Right ventricle myocardium superior (tissue), 1 donor: ENCODE results near the gene COL24A1. TPM values are rescaled to one million over a fixed set of nuclear protein-coding genes. Genes with fewer than 3 reads are reported as not detected.
"Not testable (repeated sequence)": the region's sequence is repeated elsewhere in the genome, so short reads cannot be mapped to it uniquely, and the experiment has no call there.

Source experiments
- ATAC-seq: fragments of 200-7000 bp; cut with Tn5 transposase; one replicate; pipeline ENCODE4 v1.9.1; 2020; ENCODE audit warnings: mild to moderate bottlenecking; ENCODE audit not compliant: poor library complexity
- DNase-seq: peaks from one replicate; pipeline ENCODE4 v3.0.0-alpha.2; 2020
- intact Hi-C: fragments of 100-400 bp; cut with DNase I; formaldehyde crosslinking; loops from one replicate; pipeline ENCODE4 v1.11.2; 2022
- total RNA-seq: library from RNA; stranded (reverse); fragmentation: NEBNext Ultra II Directional; extraction: Animal tissue kit (Norgen Biotek cat#: 25700); gene quantifications from one replicate; pipeline ENCODE4 v1.2.1, GENCODE V29; 2021
- donor health status: DM: no; HTN: yes; CAD: no; lungs with severe emphysema.

COL24A1 gene
- total RNA-seq, 1 donor from 2014 or later = 1.9 TPM

GRCh38 chr1:85799737-85800136, 356.8 kb downstream of the COL24A1 start:
- intact Hi-C loops = no loop called here
- DNase-seq (no peak), ATAC-seq (no peak)

- no peak for DNase-seq
- intact Hi-C loops = no loop called here
- no peak for ATAC-seq
These were observed 358.2 kb downstream of the COL24A1 start for GRCh38 chr1:85798419-85798818.

DNA sequence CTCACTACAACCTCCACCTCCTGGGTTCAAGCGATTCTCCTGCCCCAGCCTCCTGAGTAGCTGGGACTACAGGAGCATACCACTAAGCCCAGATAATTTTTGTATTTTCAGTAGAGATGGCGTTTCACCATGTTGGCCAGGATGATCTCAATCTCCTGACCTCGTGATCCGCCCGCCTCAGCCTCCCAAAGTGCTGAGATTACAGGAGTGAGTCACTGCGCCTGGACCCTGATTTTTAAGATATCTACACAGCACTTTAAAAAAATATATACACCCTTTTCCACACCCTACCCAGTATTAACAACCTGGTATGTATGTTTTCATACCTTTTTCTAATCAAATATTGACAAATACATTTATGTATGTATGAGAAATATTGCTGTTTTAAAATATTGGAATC, 379.6 kb downstream of the COL24A1 start:
- intact Hi-C loops, ATAC-seq, DNase-seq: not testable (repeated sequence)

GRCh38 chr1:85762804-85763203, 393.8 kb downstream of the COL24A1 start:
- ATAC-seq = no peak

GRCh38 chr1:85756864-85757263, 399.7 kb downstream of the COL24A1 start:
- intact Hi-C loops = no loop called here
- DNase-seq (no peak), ATAC-seq (no peak)

More at GRCh38 chr1:85762804-85763203, 393.8 kb downstream of the COL24A1 start:
- intact Hi-C loops = no loop called here
- no peak for DNase-seq

- ATAC-seq = no peak
- intact Hi-C loops = no loop called here
These were observed 408.5 kb downstream of the COL24A1 start for GRCh38 chr1:85748120-85748519.

GRCh38 chr1:85746777-85747176, 409.8 kb downstream of the COL24A1 start:
- DNase-seq = no peak
- intact Hi-C loops = no loop called here
- ATAC-seq = no peak

More at GRCh38 chr1:85748120-85748519, 408.5 kb downstream of the COL24A1 start:
- DNase-seq = no peak

- ATAC-seq = no peak
- intact Hi-C loops = no loop called here
- DNase-seq = no peak
These were observed 412.8 kb downstream of the COL24A1 start for GRCh38 chr1:85743814-85744213.

- no peak for DNase-seq
- no peak for ATAC-seq
- intact Hi-C loops = no loop called here
These were observed 421.6 kb downstream of the COL24A1 start for GRCh38 chr1:85734931-85735330.

GRCh38 chr1:85718678-85719340, 437.8 kb downstream of the COL24A1 start:
- intact Hi-C loops = no loop called here
- ATAC-seq = no peak
- DNase-seq = no peak

DNA sequence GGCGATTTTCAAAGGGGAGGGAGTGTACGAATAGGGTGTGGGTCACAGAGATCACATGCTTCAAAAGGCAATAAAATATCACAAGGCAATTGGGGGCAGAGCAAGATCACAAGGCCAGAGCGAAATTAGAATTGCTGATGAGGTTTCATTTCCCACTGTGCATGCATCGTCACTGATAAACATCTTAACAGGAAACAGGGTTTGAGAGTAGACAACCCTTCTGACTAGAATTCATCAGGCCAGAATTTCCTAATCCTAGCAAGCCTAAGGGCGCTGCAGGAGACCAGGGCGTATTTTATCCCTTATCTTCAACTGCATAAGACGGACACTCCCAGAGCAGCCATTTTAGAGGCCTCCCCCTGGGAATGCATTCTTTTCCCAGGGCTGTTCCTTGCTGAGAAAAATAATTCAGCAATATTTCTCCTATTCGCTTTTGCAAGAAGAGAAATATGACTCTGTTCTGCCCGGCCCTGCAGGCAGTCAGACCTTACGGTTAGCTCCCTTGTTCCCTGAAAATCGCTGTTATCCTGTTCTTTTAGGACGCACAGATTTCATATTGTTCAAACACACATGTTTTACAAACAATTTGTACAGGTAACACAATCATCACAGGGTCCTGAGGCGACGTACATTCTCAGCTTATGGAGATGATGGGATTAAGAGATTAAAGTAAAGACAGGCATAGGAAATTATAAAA, 442.0 kb downstream of the COL24A1 start:
- intact Hi-C loops, DNase-seq, ATAC-seq: not testable (repeated sequence)

DNA sequence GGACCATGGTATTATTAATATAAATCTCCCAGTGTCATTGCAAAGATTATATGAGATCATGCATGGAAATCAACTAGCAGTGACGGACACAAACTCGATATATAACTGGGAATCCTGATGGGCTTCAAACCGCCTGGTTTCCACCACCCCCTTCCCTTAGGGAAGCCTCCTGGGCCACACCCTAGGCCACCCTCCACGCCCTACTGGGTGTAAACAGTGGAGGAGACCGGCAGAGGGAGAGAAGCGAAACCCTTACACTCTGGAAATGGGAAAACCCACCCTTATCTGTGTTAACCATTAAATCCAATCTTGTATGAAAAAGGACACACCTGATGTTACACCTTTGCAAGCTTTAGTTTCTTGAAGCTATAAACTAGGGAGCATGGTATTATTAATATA, 447.7 kb downstream of the COL24A1 start:
- ATAC-seq (no peak), DNase-seq (no peak)
- intact Hi-C loops = no loop called here

- intact Hi-C loops = no loop called here
- DNase-seq (peak; percentile 92), ATAC-seq (peak; percentile 99)
These were observed 448.4 kb downstream of the COL24A1 start, which contains the start of gene ZNHIT6 for GRCh38 chr1:85707990-85708828. Gene ZNHIT6, minus strand, starts transcription at chr1:85708433. Its CDS starts 149 bp downstream, at chr1:85708284.

DNA sequence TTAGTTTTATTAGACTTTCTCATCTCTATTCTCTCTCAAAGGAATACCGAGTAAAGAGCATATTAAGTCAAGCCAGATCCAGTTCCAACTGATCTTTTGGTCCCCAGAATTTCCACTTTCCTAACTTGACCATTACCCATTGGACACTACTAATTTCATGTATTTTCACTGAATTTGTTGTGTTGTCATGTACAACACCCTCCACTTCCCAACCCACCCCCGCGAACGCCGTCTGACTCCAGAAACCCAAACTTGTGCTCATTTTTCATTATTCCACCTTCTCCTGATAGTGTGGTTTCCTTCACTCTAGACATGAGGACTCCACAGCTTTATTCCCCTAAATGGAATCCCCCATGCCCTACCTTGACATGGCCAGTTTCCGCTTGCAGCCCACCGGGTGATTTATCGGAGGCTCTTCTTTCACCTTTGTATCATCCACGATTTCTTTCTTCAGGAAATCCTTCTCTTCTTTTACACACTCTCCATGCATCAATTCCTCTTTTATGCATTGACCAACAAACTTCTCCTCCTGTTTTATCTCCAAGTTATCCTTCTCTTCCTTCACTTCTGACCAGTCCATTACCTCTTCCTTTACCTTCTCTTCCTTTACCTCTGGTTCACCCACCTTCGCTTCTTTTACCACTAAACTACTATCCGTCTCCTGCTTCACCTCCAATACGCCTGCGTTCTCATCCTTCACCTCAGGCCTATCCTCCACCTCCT, 449.1 kb downstream of the COL24A1 start:
- ATAC-seq (no peak), DNase-seq (no peak)
- intact Hi-C loops = no loop called here

DNA sequence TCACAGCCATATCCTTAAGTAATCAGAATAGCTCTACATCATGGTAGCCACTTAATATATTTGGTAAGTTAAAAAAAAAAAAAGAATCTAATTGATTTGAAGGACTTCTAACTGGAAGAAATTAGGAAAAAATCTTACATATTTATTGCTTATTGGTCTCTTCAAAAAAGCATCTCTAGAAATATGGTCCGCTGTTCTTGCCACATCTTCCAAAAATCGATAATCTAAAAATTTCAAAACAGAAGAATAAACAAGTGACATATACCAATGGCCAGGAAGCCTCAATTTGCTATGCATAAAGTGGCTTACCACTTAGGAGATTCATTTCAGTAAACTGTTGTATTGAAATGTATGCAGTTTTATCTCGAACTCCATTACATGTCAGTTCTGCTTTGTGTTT, 450.6 kb downstream of the COL24A1 start:
- no peak for ATAC-seq
- DNase-seq = no peak
- intact Hi-C loops = no loop called here

DNA sequence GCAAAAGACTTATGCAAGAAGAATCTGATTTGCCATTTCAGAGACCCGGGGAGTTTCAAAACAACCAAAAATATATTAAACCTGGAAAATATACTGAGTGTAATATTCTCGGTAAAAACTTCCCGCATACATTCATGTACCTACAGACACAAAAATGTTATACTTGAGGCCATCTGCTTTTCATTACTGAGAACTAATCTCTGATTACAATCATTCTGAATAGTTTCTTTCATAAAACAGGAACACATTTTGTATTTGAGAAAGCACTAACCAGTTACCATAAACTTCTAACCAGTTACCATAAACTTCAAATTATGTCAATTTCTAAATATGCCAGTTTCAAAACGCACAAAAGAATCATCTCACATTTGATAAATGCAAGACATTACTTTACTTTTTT, 456.1 kb downstream of the COL24A1 start:
- ATAC-seq (no peak), DNase-seq (no peak)
- intact Hi-C loops = no loop called here

DNA sequence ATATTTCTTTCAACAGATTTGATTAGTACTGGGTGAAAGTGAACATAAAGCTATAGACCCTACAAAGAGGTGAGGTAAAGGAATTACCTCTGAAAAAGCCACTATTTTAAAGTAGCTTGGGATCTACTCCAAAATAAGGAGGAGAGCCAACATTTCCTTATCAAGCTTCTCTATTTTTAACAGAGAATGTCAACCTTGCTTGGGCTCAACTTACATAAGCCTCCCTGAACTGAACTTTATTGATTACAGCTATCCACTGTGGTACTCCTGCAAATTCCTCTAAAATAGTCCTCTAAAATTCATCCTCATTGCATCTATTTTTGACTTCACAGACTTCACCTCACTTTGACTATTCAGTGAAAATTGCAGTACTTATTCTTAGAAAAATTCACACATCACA, 458.7 kb downstream of the COL24A1 start:
- intact Hi-C loops = loop anchor here (10.0 kb wide), 1 partner anchor 193 kb away; no protein-coding TSS in a partner anchor
- ATAC-seq = peak; percentile 85

GRCh38 chr1:85692730-85693314, 463.8 kb downstream of the COL24A1 start:
- no peak for DNase-seq
- intact Hi-C loops = loop anchor here (5.0 to 10.0 kb wide), 3 partner anchors 111 to 386 kb away; partner anchors contain the start of gene CCN1
- peak; percentile 64 for ATAC-seq

More for the DNA sequence above, 458.7 kb downstream of the COL24A1 start:
- DNase-seq = no peak
